GM20431 (cell line): Measurements from ENCODE around the gene COX19.
"Not testable (repeated sequence)": the region's sequence is repeated elsewhere in the genome, so short reads cannot be mapped to it uniquely, and the experiment has no call there.

Experiments
- in situ Hi-C: fragments of 300-500 bp; cut with MseI, MboI; formaldehyde crosslinking; loops from one replicate; pipeline ENCODE4 v1.15.0; 2020; ENCODE audit warnings: low sequenced_read_pairs; ENCODE audit not compliant: unreplicated experiment

COX19 gene

DNA sequence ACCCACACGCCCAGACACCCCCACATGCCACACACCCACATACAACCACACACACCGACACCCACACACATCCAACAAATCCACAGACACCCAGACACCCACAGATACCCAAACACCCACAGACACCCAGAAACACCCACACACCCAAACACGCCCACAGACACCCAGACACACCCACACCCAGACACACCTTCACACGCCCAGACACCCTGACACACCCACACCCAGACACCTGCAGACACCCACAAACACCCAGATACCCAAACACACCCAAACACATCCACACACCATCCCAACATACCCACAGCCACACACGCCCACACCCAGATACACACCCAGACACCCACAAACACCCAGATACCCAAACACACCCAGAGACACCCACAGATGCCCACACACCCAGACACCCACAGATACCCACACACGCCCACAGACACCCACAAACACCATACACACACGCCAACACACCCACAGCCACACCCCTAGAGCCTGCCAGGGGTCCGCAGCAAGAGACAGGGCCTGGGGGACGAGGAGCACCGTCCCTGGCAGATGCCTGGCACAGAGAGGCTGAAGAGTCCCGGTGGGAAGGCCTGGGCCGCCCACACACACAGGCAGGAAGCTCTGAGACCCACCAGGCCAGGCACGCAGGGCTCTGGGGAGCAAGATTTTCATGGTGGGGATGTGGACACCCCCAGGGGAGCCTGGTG, 36.1 kb upstream of the COX19 start:
- in situ Hi-C loops: no loop called here

DNA sequence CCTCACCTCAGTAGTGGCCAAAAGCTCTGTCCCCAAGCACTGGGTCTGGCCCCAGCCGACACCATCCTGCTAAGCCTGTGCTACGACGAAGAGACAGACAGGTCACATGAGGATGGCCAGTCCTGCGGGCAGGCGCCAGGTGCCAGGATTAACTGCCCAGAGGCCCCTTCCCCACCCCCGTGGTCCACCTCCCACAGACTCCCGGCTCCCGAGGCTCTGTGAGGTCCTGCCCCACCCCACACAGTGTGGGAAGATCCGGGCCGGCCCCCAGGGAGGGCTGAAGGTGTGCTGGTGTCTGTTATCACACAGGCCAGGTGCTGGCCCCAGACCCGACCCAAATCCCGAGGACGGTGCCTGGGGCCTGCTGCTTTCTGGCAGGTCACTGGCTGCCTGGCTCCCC, 34.9 kb upstream of the COX19 start:
- in situ Hi-C loops: no loop called here

GRCh38 chr7:1009747-1010146, 34.4 kb upstream of the COX19 start:
- in situ Hi-C loops: no loop called here

DNA sequence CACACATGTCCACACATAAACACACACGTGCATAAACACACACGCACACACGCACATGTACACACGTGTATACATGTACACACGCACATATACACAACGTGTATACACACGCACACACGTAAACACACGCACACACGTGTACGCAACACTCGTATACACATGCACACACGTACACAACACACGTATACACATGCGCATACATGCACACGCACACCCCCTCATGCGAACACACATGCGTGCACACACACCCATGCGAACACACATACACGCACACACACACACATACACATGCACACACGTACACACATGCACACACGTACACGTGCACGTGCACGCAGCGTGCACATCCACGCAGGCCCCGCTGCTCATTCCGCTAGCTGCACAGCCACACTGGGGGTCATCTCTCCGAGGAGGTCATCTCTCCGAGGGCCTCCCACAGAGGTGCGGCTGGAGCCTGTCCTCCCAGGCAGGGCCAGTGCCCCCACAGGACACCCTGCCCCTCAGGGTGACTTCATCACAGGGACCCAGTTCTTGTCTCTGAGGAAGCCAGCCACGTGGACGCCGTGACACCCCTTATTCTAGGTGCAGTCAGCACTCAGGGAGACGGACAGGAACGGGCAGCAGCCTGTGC, 33.5 kb upstream of the COX19 start:
- in situ Hi-C loops: no loop called here

GRCh38 chr7:1007901-1008300, 32.6 kb upstream of the COX19 start:
- in situ Hi-C loops: no loop called here

GRCh38 chr7:1005303-1005702, 30.0 kb upstream of the COX19 start:
- in situ Hi-C loops: no loop called here

- in situ Hi-C loops: no loop called here
Measured at GRCh38 chr7:1004018-1004852, 28.9 kb upstream of the COX19 start.

- in situ Hi-C loops: not testable (repeated sequence)
Measured at GRCh38 chr7:1002445-1002844, 27.1 kb upstream of the COX19 start.

DNA sequence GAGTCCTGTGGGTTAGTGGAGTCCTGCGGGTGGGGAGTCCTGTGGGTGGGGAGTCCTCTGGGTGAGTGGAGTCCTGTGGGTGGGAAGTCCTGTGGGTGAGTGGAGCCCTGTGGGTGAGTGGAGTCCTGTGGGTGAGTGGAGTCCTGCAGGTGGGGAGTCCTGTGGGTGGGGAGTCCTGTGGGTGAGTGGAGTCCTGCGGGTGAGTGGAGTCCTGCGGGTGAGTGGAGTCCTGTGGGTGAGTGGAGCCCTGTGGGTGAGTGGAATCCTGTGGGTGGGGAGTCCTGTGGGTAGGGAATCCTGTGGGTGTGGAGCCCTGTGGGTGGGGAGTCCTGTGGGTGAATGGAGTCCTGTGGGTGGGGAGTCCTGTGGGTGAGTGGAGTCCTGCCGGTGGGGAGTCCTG, 26.7 kb upstream of the COX19 start:
- in situ Hi-C loops: not testable (repeated sequence)

DNA sequence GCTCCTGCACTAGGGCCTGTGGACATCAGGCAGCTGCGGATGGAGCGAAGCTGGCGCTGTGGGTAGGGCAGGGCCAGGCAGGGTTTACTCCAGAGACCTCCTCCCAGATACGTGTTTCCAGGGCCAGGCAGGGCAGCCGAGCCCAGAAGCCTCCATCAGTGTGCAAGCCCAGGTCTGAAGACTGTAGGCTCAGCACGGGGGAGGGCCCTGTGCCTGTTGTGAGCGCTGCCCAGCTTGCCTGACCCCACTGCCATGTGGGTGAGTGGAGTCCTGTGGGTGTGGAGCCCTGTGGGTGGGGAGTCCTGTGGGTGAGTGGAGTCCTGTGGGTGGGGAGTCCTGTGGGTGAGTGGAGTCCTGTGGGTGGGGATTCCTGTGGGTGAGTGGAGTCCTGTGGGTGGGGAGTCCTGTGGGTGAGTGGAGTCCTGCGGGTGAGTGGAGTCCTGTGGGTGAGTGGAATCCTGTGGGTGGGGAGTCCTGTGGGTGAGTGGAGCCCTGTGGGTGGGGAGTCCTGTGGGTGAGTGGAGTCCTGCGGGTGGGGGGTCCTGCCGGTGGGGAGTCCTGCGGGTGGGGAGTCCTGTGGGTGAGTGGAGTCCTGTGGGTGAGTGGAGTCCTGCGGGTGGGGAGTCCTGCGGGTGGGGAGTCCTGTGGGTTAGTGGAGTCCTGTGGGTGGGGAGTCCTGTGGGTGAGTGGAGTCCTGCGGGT, 25.9 kb upstream of the COX19 start:
- in situ Hi-C loops: not testable (repeated sequence)

DNA sequence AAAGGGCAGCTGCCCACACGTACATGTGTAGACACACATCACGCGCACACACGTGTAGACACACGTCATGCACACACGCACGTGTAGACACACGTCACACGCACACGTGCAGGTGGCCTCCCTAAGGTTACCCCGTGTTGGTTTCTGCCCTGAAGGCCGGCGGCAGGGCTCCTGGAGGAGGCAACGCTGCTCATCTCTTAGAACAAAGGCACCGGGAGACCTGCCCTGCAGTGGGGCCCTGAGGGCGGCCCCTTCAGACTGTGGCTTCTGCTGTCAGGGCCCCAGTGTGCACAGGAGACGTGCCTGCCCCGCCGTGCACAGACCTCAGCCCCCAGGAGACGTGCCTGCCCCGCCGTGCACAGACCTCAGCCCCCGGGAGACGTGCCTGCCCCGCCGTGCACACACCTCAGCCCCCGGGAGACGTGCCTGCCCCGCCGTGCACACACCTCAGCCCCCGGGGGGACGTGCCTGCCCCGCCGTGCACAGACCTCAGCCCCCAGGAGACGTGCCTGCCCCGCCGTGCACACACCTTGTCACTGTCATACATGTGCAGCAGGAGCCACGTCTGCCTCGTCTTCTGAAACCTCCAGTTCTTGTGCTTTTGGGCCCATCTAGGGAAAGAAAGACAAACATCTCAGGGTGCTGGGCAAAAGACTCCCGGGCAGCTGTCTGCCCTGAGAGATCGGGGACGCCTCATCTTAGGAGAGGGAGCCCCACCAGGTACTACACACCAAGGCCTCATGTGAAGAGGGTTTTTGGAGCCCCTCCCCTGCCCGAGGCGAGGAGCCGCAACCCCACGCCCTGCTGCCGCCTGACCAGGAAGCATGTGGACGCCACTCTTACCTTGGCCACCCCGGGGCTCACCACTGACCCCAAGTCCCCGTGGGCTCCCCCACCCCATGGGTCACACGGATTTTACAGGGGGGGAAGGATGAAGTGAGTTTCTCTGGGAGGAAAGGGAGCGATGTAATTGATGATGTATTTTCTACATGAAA, 24.9 kb upstream of the COX19 start:
- in situ Hi-C loops: loop anchor here (25.0 kb wide), 1 partner anchor 162 kb away; the partner anchor contains the start of gene ZFAND2A

DNA sequence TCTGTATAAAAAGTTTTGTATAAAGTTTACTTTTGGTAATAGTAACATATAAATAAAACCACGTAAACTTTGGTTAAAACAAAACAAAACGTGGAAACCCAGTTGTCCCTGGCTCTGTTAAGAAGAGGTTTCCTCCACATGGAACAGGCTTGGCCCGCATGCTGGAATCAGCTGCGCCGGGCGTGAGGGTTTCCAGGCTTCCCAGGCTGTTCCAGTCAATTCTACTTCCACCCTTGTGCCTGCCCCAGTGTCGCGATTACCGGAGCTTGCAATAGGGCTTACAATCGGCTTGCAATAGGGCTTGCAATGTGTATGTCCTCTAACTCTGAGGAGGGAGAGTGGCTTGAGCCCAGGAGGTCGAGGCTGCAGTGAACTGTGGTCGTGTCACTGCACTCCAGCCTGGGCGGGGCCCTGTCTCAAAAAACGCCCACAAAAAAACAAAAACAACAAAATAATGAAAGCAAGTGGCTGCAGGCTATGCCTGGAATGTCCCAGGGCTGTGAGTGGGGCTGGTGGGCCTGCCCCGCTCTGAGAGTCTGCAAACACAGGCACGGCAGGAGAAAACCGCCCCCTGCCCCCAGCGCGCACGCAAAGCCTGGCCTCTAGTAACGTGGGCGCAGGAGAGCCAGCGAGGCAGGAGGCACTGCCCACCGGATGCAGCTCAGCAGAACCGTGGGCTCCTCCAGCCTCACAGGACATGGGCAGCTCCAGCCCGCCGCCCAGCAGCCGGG, 24.0 kb upstream of the COX19 start:
- in situ Hi-C loops: loop anchor here (25.0 kb wide), 1 partner anchor 163 kb away; the partner anchor contains the start of gene ZFAND2A

DNA sequence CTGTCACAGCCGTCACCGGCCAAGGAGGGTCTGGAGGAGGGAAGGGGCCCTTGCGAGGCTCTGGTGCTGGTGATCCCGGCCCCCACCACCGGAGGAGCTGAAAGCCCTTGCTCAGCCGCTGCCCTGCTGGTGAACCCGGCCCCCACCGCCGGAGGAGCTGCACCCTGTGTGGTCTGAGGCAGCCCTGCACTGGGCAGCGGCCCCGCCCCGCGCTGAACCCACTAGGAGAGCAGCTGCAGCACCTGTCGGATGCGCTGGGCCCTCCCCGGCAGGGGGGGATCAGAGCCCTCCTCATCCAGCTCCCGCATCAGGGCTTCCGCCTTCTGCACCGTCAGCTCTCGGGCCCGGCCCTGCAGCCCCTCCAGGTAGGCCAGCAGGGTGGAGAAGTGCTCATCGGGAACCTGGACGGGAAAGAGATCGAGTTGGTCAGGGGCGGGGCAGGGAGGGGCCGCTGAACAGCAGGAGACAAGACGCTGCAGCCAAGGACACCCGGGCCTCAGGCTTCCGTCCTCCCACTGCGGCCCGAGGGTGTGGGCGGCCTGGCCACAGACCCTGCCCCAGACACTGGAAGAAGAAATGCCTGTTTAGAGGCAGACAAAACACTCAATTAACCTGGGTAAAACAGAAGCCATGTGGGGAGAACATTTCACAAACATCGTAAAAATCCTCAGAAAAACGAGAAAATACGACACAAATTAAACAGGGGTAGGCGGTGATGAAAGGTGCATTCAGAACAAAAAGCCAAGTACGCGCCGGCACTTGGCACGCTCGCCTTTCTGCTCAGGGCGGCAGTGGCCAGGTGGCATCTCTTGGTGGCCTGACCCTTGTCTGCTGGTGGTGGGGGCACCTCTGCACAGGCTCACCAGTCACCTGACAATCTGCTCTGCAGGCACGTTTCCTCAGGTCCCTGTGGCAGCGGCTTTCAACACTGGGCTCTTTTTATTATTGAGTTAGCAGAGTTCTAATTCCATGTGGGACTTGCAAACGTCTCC, 22.4 kb upstream of the COX19 start:
- in situ Hi-C loops: loop anchor here (25.0 kb wide), 1 partner anchor 165 kb away; the partner anchor contains the start of gene ZFAND2A

GRCh38 chr7:996079-996872, 20.9 kb upstream of the COX19 start:
- in situ Hi-C loops: loop anchor here (25.0 kb wide), 1 partner anchor 166 kb away; the partner anchor contains the start of gene ZFAND2A

GRCh38 chr7:995571-995970, 20.2 kb upstream of the COX19 start:
- in situ Hi-C loops: loop anchor here (25.0 kb wide), 1 partner anchor 167 kb away; the partner anchor contains the start of gene ZFAND2A

DNA sequence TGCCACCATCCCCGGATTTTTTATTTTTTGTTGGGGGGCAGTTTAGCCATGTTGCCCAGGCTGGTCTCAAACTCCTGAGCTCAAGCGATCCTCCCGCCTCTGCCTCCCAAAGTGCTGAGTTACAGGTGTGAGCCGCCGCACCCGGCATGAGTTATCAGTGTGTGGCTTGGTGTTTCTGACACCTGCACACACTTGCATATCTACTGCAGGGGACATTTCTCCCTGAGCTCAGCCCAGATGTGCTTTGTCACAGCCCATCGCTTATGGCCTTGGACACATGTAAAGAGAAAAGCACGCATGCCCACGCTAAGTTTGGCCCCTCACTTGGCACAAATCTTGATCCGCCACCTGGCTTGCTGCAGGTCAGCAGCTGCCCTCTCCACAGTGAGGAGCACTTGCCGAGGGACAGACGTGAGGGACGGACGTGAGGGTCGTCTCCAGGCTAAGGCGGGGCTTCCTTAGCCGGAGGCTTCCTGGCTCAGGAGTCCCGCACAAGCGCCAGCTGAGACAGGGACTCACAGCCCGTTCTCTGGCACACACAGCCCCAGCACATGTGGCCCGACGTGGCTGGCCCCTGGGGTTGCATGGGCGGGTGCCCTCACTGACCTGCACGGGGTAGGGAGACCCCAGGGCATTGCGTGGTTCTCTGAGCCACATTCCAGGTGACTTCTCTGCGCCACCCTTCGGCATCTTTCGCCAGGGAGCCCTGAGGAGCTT, 19.4 kb upstream of the COX19 start:
- in situ Hi-C loops: loop anchor here (5.0 to 25.0 kb wide), 2 partner anchors 73 to 168 kb away; partner anchors contain the start of gene ZFAND2A
